HG03571 (cell line): ENCODE results near the gene DPP9.
"Not testable (repeated sequence)": the region's sequence is repeated elsewhere in the genome, so short reads cannot be mapped to it uniquely, and the experiment has no call there.

ENCODE experiments used
- ATAC-seq: cut with Tn5 transposase; IDR thresholded peaks from one replicate; pipeline ENCODE4 v1.9.1; 2021; ENCODE audit not compliant: unreplicated experiment

Gene DPP9

DNA sequence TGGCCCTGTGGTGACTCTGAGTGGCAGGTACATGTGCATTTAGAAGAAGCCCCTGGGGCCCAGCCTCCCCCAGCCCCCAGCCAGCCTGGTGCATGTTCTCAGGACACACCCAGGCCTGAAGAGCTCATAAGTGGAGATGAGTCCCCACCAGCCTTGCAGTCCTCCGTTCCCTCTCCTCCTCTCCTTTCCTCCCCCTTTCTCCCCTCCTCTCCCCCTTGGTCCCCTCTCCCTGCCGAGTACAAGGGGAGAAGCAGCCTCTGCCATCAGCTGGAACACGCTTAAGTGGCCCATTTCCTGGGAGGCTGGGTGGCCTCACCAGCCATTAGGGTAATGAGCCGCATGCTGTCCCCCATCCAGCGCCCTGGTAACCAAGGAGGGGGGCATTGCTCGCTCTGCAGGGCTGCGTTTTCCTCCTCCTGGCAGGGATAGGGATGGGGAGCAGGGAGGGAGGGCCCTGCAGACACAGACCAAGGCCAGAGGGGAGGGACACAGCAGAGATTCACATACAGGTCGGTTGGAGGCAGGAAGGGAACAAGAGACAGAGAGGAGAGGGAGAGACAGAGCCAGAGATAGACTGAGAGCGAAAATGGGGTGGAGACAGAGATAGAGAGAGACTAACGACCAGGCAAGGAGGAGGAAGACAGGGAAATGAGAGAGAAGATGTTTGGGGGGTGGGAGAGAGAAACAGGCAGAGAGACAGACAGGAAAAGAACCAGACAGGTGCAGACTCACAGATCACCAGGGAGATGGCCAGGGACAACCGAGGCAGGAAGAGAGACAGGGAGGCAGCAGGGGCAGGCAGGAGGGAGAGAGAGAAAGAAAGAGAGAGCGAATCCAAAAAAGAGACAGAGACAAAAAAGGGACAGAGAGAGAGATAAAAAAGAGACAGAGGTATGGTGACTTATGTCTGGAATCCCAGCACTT is 19.3 kb upstream of the DPP9 start:
- no peak for ATAC-seq

DNA sequence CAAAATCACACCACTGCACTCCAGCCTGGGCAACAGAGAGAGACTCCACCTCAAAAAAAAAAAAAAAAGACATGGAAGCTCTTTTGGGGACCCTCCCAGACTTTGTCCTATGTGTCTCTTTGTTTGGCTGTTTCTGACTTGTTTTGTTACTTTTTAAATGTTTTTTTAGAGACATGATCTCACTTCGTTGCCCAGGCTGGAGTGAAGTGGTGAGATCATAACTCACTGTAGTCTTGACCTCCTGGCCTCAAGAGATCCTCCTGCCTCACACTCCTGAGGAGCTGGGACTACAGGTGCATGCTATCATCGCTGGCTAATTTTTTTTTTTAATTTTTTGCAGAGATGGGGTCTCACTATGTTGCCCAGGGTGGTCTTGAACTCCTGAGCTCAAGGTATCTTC is 16.4 kb upstream of the DPP9 start:
- ATAC-seq: no peak

DNA sequence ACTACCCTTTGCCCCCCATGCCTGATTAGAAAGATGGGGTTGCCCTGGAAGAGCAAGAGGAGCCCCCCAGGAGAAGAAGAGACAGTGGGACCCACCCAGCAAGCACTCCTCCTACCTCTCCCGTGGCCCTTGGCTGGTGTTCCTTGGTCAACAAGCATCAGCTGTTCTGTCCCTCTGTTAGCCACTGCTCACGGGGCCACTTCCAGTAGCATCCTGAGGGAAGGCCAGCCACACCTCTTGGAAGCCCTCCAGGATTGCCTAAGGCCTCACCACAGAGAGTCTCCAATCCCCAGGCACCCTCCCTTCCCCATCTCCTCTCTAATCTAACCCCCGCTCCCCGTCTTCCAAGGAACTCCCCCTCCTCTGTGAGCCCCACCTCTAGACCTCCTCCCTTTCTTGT is 15.1 kb upstream of the DPP9 start:
- ATAC-seq: no peak

DNA sequence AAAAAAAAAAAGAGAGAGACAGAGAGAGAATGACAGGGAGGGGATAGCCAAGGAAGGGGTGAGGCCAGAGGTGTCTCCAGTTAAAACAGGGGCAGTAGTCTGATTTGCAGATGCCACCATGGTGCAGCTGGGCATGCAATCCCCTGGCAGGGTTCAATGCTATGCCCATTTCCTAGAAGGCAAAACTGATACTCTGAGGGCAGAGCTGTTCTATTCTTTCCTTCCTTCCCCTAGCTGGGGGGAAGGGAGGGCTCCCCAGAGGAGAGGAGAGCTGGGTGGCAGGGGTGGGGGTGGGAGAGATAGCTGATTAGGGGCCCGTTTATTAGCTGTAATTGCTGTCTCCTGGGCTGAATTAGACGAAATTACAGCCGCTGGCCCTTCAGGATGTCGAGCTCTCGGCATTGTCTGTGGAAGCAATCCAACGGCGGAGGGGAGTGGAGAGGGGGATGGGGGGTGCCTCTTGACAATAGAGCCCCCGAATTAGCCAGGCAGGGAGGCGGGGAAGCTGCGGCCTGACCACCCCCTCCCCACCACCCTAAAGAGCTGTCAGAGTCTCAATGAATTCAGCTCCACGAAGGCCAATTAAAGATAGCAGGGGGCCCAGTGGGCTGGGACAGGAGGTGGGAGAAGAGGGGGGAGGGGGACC is 14.4 kb upstream of the DPP9 start:
- ATAC-seq: no peak

DNA sequence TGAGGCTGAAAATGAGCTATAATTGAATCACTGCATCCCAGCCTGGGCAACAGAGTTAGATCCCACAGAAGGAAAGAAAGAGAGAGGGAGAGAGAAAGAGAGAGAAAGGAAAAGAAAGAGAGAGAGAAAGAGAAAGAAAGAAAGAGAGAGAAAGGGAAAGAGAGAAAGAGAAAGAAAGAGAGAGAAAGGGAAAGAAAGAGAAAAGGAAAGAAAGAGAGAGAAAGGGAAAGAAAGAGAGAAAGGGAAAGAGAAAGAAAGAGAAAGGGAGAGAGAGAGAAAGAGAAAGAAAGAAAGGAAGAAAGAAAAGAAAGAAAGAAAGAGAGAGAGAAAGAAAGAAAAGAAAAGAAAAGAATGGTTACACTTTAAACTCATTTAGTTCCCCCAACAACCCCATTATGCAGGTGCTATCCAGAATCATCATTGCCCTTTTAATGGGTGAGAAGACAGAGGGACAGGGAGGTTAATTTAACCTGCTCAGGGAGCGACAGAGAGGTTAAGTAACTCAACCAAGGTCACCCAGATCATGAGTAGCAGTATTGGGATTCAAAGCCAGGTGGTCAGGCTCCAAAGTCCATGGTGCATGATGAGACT is 10.2 kb upstream of the DPP9 start:
- ATAC-seq: no peak

DNA sequence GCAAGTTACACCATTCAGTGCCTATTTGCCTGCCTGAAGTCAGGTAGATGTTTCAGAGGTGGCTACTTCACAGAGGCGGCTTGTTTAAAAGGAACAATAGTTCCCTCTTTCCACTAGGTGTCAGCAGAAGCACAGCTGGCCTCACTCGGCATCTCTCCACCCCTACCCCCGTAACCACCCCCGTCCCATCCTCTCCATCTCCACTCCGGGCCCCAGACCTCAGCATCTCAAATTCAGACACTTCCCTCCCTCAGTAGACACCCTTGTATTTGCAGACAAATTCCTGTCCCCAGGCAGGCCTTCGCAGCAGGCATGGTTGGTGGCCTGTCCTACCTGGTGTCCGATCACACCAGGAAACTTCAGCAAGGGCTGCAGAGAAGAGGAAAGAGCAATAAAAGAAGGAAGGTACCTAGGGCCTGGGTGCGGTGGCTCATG is 9.1 kb upstream of the DPP9 start:
- no peak for ATAC-seq

DNA sequence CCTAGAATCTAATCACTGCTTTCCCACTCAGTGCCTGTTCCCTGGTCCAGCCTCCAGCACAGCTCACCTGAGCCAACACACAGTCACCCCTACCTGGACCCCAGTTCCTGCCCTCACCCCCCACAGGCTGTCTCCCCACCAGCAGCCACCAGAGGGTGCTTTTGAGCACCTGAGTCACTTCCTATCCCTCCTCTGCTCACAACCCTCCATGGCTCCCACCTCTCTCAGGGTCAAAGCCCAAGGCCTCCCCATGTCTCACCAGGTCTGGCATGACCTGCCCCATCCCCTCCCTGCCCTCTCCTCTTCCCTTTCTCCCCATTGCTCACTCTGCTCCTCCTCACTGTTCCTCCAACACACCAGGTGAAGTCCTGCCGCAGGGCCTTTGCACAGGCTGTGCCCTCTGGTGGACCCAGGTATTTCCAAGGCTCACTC is 7.1 kb upstream of the DPP9 start:
- no peak for ATAC-seq

DNA sequence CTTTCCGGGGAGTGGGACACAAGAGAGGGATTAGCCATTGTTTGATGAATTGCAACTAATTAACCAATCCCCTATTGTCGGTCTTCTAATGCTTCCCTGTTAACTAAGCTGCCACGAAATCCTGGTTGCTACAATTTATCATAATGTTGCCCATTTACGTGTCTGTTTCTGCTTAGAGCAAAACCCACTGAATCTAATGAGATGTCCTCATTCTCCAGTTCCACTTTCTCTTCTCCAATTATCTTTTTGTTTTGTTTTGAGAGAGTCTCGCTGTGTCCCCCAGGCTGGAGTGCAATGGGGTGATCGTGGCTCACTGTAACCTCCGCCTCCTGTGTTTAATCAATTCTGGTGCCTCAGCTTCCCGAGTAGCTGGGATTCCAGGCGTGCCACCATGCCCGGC is 5.2 kb upstream of the DPP9 start:
- no peak for ATAC-seq

DNA sequence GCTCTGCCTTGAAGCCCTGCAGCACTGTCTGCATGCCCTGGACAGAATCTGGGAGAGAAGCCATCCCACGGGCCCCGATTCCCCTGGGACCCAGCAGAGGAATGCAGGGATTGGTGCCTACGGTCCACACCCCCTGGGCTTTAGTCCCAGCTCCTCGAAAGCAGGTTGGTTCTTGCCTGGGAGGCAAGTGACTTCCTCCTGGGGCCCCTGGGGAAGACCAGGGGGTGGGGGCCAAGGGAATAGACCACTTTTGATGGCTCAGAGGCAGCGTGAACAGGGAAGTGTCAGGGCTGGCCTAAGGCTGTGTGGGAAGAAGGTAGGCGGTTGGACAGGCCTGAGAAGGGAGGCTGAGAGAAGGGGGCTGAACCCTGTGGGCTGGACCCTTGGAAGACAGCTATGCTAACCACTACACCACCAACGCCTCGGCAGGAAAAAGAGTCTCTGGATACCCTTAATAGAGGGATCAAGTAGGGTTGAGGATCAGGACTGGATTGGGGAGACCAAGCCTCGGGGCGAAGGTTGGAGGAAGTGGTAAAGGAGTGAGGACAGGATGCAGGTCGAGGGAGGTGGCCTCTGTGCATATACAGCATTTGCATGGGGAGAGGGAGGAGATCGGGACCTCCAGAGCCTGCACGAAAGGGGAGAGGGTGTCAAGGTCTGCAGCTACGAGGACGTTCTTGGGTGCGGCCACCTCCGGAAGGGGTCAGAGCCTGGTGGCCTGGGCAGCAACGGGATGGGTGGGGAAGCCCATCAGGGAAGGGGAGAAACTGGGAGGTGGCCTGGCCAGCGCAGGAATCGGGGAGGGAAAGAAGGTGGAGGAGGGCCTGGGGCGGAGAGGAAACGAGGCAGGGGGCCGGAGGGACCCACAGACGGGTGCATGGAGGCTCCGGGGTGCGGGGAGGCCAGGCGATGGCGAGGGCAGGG is 709 bp downstream of the DPP9 start:
- no peak for ATAC-seq

DNA sequence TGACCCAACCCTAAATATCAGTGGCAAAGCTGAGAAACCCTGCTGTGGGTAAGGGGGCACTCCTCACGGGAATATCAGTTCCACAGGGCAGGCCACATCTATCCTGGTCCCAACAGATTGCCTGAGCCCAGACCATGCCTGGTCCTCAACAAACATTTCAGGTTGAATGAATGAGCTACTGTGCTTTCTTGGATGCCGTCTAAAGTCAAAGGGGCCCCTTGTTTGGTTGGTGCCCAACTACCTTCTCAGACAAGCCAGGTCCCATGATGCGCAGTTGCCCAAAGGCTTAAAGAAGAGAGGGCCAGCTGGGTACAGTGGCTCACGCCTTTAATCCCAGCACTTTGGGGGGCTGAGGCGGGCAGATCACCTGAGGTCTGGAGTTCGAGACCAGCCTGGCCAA is 2.4 kb downstream of the DPP9 start:
- no peak for ATAC-seq

DNA sequence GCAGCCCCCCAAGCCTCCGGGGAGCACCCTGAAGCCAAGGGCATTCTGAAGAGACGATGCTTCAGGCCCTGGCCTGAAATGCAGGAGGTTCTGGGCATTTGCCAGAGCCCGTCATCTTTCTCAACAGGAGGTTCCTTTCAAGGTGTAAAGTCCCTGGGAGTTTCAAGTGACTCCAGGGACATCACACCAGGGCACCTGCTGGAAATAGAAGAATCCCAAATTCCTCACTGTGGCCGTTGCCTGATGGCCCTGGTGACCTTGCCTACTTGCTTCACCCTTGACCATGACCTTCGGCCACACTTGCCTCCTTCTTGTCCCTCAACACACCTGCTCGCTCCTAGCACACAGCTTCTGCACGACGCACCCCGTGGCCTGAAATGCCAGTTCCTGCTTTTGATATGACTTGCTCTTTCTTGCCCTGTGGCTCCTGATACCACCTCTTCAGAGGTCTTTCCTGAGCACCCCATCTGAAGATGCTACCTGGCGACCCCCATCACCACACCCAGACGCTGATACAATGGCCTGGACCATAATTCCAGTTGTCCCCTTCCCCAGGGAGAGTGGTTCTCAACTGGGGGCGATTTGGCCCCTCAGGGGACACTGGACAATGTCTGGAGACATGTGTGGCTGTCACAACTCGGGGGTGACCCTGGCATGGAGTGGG is 3.5 kb downstream of the DPP9 start:
- no peak for ATAC-seq

DNA sequence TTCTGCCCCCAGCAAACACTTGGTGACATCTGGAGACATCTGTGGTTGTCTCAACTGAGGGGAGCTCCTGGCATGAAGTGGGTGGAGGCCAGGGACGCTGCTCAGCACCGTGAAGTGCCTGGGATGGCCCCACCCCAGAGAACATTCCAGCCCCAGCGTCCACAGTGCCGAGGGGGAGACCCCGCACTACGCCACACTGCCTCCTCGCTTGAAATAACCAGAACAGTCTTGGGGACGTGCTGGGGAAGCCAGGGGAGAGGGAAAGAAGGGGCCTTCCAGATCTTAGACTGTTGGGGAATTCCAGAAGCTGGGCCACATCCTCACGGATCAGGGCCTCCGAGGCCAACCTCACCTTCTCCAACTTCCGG is 4.2 kb downstream of the DPP9 start:
- no peak for ATAC-seq

DNA sequence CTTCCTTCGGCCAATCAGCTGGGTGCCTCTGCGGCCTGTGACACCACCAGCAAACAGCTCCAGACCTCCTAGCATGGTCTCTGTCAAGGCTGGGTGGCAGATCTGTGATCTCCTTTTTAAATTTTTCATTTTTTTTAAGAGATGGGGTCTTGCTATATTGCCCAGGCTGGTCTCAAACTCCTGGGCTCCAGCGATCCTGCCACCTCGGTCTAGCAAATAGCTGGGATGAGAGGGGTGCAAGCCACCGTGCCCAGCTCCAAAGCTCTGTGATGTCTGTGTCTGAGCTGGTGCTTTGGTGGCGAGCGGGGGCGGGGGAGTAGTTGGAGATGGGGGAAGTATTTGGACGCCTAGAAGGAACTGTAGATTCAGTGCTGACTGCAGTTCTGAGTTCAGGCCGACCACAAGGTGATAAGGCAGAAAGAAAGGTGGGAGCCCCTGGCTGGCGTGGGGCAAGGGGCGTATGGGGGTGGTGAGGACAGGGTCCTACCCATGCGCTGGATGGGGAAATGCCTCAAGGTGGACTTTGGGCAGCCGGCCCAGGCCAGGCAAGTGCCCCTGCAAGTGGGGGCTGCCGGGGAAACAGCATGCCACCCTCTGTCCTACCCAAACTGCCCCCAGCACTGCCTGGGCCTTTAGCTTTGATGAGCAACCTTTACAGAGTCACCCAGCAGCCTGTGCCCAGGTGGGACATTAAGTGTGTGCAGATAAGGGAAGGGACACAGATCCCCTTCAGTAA is 5.5 kb downstream of the DPP9 start:
- no peak for ATAC-seq

DNA sequence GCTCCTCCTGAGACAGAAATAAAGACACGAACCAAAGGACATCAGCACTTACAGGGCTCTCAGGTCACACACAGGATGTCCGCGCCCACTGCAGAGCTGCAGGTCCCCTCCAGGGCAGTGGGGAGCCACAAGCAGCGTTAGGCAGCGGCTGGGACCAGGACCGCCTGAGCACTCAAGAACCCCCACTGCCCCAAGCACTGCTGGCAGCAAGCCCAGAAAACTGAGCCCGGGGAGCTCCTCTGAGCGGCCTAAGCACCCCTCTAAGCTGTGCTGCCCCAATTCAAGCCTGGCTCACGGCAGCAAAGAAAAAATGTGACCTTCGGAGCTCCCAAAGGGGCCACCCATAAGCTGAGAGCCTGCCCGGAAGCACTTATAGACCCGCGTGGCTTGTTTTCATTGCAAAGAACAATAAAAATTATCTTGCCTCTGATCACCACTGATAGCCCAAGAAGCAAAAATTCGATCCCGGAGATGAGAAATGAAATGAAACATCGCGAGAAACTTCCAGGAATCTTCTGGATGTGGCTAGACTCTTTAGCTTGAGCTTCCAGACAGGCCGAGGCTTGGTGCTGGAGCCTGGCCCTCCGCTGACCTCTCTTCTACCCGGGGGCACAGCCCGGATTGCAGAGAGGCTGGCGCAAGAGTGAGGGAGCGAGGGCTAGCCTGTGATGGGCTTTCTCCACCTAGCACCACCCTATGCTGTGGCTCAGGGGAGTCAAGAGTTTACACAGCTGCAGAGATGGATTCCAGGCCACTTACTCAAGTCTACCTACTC is 6.3 kb downstream of the DPP9 start:
- ATAC-seq: no peak

DNA sequence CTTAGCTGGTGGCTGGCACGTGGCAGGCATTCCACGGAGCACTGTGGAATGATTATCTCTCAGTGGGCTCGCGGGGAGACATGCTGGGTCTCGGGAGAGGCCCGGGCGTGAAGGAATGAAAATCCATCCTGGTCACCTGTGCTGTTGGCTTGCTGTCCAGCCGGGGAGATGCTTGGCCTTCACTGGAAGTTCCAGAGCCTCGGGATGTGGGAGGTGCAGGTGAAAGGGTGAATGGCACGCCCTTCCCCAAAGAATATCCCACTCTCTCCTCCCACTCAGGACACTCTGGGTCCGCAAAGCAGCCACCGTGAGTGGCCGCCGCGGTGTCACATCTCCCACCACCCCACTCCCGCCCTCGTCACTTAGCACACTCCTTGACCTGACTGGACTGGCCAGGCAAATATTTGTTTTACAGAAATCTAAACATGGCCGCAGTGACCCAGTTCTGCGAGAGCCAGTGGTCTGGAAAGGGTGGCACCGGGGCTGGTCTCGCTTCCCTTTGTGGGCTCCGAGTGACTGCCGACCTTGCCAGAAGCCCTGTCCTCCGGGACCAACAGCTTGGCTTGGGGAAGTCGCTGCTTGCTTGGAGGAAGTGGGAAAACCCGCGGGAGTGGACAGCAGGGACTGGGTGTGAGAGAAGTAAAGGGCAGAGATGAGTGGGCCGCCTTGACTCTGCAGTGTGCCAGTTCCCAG is 8.0 kb downstream of the DPP9 start:
- ATAC-seq: no peak

DNA sequence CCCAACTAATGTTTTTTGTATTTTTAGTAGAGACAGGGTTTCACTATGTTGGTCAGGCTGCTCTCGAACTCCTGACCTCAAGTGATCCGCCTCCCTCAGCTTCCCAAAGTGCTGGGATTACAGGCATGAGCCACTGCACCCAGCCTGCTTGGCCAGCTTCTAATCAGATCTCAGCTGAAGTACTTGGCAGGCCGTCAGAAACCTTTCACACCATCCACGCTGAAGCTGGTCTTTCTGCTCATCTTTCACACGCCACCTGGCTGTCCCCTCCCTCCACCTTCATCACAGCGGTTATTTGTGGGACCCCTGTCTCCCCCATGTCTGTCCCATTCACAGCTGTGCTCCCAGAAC is 8.5 kb downstream of the DPP9 start:
- ATAC-seq: not testable (repeated sequence)

DNA sequence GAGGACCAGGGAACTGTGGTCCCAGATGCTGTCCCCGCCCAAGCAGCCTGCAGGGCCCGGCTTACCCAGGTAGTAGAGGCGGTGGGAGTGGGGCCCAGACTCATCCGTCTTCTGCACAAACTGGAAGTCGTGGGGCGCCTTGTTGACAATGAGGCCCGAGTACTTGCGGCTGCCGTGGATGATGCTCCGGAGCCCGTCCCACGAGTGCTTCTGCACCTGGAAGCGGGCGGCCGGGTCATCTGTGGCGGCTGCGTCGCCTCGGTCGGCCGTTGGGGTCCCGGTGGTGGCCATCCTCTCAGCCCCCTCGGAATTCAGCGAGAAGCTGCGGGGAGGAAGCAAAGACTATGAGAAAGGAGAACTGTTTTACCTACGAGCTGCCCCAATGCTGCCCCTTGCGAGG is 9.6 kb downstream of the DPP9 start:
- no peak for ATAC-seq

DNA sequence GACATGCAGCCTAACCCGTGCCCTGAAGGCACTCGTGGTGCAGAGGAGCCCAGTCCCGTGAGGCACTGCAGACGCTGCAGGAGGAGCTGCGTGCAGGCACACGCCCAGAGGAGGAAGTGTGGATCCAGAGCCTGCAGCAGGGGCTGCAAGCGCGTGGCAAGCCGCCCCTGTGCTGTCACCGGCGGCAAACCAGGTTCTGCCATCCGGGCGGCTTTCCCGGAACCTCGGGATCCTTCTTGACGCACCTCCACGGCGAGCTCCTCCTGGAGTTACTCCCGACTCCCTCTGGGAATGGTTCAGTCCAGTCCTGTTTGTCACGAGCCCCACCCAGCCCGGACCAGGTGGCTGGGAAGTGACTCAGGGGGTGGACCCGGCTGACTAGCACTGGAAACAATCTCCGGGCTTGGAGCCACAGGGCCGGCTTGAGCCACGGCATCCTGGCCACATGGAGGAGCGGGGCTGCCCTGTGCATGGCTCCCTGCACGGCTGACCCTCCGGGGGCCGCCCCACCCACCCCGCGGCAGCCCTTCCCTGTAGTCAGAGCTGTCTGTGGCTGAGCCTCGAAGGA is 10.2 kb downstream of the DPP9 start:
- no peak for ATAC-seq
